ENCODE results near the gene MN1.

The MN1 gene

DNA sequence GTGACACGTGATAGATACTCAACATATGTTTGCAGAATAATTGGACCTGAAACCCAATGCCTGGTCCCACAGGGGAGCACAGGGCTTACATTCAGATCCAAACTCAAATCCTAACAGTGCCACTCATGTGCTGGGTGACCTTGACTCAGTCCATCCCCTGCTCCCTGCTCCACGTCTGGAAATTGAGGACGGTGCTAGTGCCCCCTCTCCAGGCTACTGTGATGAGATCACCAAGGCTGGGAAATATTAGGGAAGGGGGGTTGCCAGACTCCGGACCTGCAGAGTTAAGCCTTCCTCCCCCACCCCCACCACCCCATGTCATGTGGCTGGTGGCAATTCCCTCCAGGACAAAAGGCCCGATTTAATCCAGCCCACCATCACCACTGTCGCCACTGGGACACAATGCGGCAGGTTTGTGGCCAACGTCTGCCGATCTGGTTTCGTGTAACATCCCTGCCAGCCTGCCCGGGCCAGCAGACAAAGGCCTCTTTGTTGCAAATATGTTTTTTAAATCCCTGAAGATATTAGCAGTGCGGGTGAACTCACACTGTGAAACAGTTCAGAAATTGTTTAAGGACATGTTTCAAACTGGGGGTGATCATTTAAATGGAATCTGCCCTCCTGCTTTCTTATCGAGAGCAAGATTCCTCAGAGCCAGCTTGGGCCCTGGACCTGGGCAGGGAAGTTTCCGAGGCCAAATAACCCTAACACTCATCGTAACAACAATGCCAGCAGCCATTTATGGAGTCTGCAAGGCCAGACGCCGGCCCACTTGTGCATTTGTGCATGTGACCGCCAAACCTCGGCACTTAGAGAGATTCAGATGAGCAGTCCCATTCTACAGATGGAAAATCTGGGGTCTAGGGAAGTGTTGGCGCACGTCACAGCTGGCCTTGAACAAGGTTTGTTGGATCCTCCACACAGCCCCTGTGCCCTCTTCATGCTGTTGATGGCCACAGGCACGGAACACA, 19.6 kb upstream of the MN1 start:
- Histone ChIP-seq H3K9me3 (ENCODE audit: insufficient read depth, low read length, severe bottlenecking) (no peaks in the 10 kb centered on the region), H3K4me3 (ENCODE audit: low read depth in 1 of 2, low read length in 2 of 2) (no peak overlapping the region), H4K20me1 (ENCODE audit: insufficient read depth, low read length) (no peaks in the 10 kb centered on the region), H3K79me2 (ENCODE audit: insufficient read depth, low read length) (no peaks in the 10 kb centered on the region), H3K4me2 (ENCODE audit: insufficient read depth, low read length) (no peak overlapping the region), H3K36me3 (ENCODE audit: insufficient read depth, low read length) (no peaks in the 10 kb centered on the region), H3K4me1 (ENCODE audit: insufficient read depth, low read length) (no peaks in the 10 kb centered on the region), H3K9ac (ENCODE audit: low read depth, low read length) (no peak overlapping the region), H2AFZ (ENCODE audit: low read depth, low read length) (no peak overlapping the region), H3K27me3 (ENCODE audit: insufficient read depth, low read length, poor library complexity) (peaks cover 4% of the 10 kb centered on the region), H3K27ac (ENCODE audit: low read length) (no peak overlapping the region)
- TF ChIP-seq EZH2 (IDR thresholded peaks at IDR 0.05; ENCODE audit: borderline replicate concordance, low read depth, low read length, severe bottlenecking) (no peak), CTCF (IDR thresholded peaks at IDR 0.05; ENCODE audit: borderline replicate concordance, extremely low read depth, low read length, poor library complexity, severe bottlenecking) (no peak)
- DNase-seq (no peak), ATAC-seq (ENCODE audit: insufficient read depth, low read depth) (no peak)

DNA sequence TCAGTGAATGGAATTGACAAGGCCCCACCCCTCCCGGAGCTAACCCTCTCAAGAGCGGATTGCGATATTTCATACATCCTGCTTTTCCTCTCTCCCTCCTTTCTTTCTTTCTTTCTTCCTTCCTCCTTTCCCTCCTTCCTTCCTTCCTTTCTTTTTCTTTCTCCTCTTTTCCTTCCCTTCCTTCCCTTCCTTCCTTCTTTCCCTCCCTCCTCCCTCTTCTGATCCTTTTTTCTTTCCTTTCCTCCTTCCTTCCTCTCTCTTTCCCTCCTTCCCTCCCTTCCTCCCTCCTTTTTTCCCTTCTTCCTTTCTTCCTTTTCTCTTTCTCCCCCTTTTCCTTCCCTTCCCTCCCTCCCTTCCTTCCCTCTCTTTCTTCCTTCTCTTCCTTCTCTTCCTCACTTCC, 15.0 kb upstream of the MN1 start:
- Histone ChIP-seq H3K9me3 (ENCODE audit: insufficient read depth, low read length, severe bottlenecking) (no peaks in the 10 kb centered on the region), H3K4me1 (ENCODE audit: insufficient read depth, low read length) (no peaks in the 10 kb centered on the region), H3K4me2 (ENCODE audit: insufficient read depth, low read length) (no peak overlapping the region), H3K4me3 (ENCODE audit: low read depth in 1 of 2, low read length in 2 of 2) (no peak overlapping the region), H4K20me1 (ENCODE audit: insufficient read depth, low read length) (0 out of 2 replicates have a peak, but pooled peaks cover 2% of the 10 kb centered on the region), H3K79me2 (ENCODE audit: insufficient read depth, low read length) (no peaks in the 10 kb centered on the region), H3K36me3 (ENCODE audit: insufficient read depth, low read length) (no peaks in the 10 kb centered on the region), H3K27me3 (ENCODE audit: insufficient read depth, low read length, poor library complexity) (peaks cover 4% of the 10 kb centered on the region), H3K27ac (ENCODE audit: low read length) (no peak overlapping the region), H2AFZ (ENCODE audit: low read depth, low read length) (no peak overlapping the region), H3K9ac (ENCODE audit: low read depth, low read length) (no peak overlapping the region)
- no peak for ATAC-seq (ENCODE audit: insufficient read depth, low read depth)
- TF ChIP-seq EZH2 (IDR thresholded peaks at IDR 0.05; ENCODE audit: borderline replicate concordance, low read depth, low read length, severe bottlenecking): no peak
- no peak for TF ChIP-seq CTCF (IDR thresholded peaks at IDR 0.05; ENCODE audit: borderline replicate concordance, extremely low read depth, low read length, poor library complexity, severe bottlenecking)
- DNase-seq: no peak

- H3K4me3 ChIP-seq (ENCODE audit: low read depth in 1 of 2, low read length in 2 of 2): no peak overlapping the region
- DNase-seq (no peak), ATAC-seq (ENCODE audit: insufficient read depth, low read depth) (no peak)
- no peaks in the 10 kb centered on the region for H3K4me1 ChIP-seq (ENCODE audit: insufficient read depth, low read length)
- peaks cover 4% of the 10 kb centered on the region for H3K27me3 ChIP-seq (ENCODE audit: insufficient read depth, low read length, poor library complexity)
- no peaks in the 10 kb centered on the region for H3K9me3 ChIP-seq (ENCODE audit: insufficient read depth, low read length, severe bottlenecking)
- no peak overlapping the region for H3K27ac ChIP-seq (ENCODE audit: low read length)
- no peaks in the 10 kb centered on the region for H3K79me2 ChIP-seq (ENCODE audit: insufficient read depth, low read length)
- no peak for TF ChIP-seq CTCF (IDR thresholded peaks at IDR 0.05; ENCODE audit: borderline replicate concordance, extremely low read depth, low read length, poor library complexity, severe bottlenecking)
- no peak for TF ChIP-seq EZH2 (IDR thresholded peaks at IDR 0.05; ENCODE audit: borderline replicate concordance, low read depth, low read length, severe bottlenecking)
- no peak overlapping the region for H3K9ac ChIP-seq (ENCODE audit: low read depth, low read length)
- H4K20me1 ChIP-seq (ENCODE audit: insufficient read depth, low read length): 0 out of 2 replicates have a peak, but pooled peaks cover 2% of the 10 kb centered on the region
- H3K36me3 ChIP-seq (ENCODE audit: insufficient read depth, low read length): no peaks in the 10 kb centered on the region
- no peak overlapping the region for H2AFZ ChIP-seq (ENCODE audit: low read depth, low read length)
- no peak overlapping the region for H3K4me2 ChIP-seq (ENCODE audit: insufficient read depth, low read length)
These were observed 14.4 kb upstream of the MN1 start for GRCh38 chr22:27815826-27816530.
